K562 (cell line): ENCODE measurements around the gene CDC37. TPM values are rescaled to one million over a fixed set of nuclear protein-coding genes. Genes with fewer than 3 reads are reported as not detected.

Source experiments
- ASH1L ChIP-seq: fragments of 450-650 bp; IDR thresholded peaks from 2 replicates; pipeline ENCODE4 v1.6.1; 2018; ENCODE audit warnings: borderline replicate concordance, mild to moderate bottlenecking, low read depth; ENCODE audit not compliant: partially characterized antibody
- BDP1 ChIP-seq: IDR thresholded peaks from 3 replicates; pipeline ENCODE4 v1.6.1; 2011; ENCODE audit not compliant: insufficient read length, insufficient read depth
- BRF1 ChIP-seq: IDR thresholded peaks from 3 replicates; pipeline ENCODE4 v1.6.1; 2011; ENCODE audit warnings: borderline replicate concordance, mild to moderate bottlenecking; ENCODE audit not compliant: insufficient read length; ENCODE audit errors: extremely low read depth
- ELF1 ChIP-seq: fragments of 200-800 bp; sonication (Bioruptor generic); IDR thresholded peaks from 2 replicates; pipeline ENCODE4 v1.6.1; 2016; ENCODE audit warnings: missing genetic modification characterization, missing compliant biosample characterization
- ELF2 ChIP-seq: fragments of 250-450 bp; sonication (Bioruptor Pico); IDR thresholded peaks from 2 replicates; pipeline ENCODE4 v1.5.0; 2021; ENCODE audit warnings: mild to moderate bottlenecking
- HMGXB4 ChIP-seq: sonication (generic); formaldehyde crosslinking; IDR thresholded peaks from 2 replicates; pipeline ENCODE4 v1.8.1; 2023; ENCODE audit warnings: mild to moderate bottlenecking, missing genetic modification reagents
- MAZ ChIP-seq, 2 experiments: fragments of 450-650 bp in 1 of 2; sonication (generic) in 1 of 2; formaldehyde crosslinking; IDR thresholded peaks in 1 of 2; conservative IDR thresholded peaks in 1 of 2; 2 replicates each; pipeline versions ENCODE4 v1.4.0 to v1.5.0; 2020; ENCODE audit warnings: mild to moderate bottlenecking in 1 of 2, missing genetic modification reagents in 1 of 2
- MXI1 ChIP-seq: IDR thresholded peaks from 2 replicates; pipeline ENCODE4 v1.6.1; 2011; ENCODE audit warnings: low read depth, mild to moderate bottlenecking, improper control_type of control experiment, low read length
- PHB2 ChIP-seq: fragments of 450-650 bp; IDR thresholded peaks from 2 replicates; pipeline ENCODE4 v1.6.1; 2017; ENCODE audit warnings: low read depth
- PTTG1 ChIP-seq: fragments of 450-650 bp; IDR thresholded peaks from 2 replicates; pipeline ENCODE4 v1.6.1; 2016; ENCODE audit warnings: low read depth, mild to moderate bottlenecking, missing genetic modification characterization, missing compliant biosample characterization
- PURB ChIP-seq: sonication (generic); formaldehyde crosslinking; IDR thresholded peaks from 2 replicates; pipeline ENCODE4 v1.9.0; 2021; ENCODE audit warnings: low read depth, mild to moderate bottlenecking, missing genetic modification reagents
- RBM15 ChIP-seq: fragments of 200-400 bp; formaldehyde crosslinking; IDR thresholded peaks from 2 replicates; pipeline ENCODE4 v1.6.1; 2018; ENCODE audit warnings: mild to moderate bottlenecking, low read length, moderate library complexity; ENCODE audit not compliant: insufficient read depth
- SIX5 ChIP-seq, 2 experiments: IDR thresholded peaks; 2 replicates each; pipeline ENCODE4 v1.6.1; 2011; ENCODE audit warnings: low read length in 2 of 2, borderline replicate concordance in 1 of 2, low read depth in 1 of 2, mild to moderate bottlenecking in 1 of 2, moderate library complexity in 1 of 2; ENCODE audit not compliant: insufficient read depth in 1 of 2
- SUPT5H ChIP-seq: fragments of 450-650 bp; IDR thresholded peaks from 2 replicates; pipeline ENCODE4 v1.6.1; 2016
- TBL1XR1 ChIP-seq, 2 experiments: IDR thresholded peaks; 2 replicates each; pipeline ENCODE4 v1.6.1; 2012; ENCODE audit warnings: improper control_type of control experiment in 2 of 2, low read length in 2 of 2, mild to moderate bottlenecking in 1 of 2
- ZNF239 ChIP-seq: fragments of 250-450 bp; sonication (Bioruptor Pico); IDR thresholded peaks from 2 replicates; pipeline ENCODE4 v1.4.0; 2020; ENCODE audit warnings: mild to moderate bottlenecking
- ZNF280B ChIP-seq: fragments of 250-450 bp; sonication (Bioruptor Pico); IDR thresholded peaks from 2 replicates; pipeline ENCODE4 v1.5.1; 2021; ENCODE audit warnings: mild to moderate bottlenecking
- ZNF316 ChIP-seq: fragments of 450-650 bp; IDR thresholded peaks from 2 replicates; pipeline ENCODE4 v1.6.1; 2016
- polyA plus RNA-seq, 8 experiments: library from polyadenylated mRNA; depleted of rRNA in 4 of 8; stranded (reverse) in 5 of 8; unstranded in 3 of 8; fragments of >200 nt; fragmentation: Nextera tagmentation in 2 of 8; fragmentation: Illumina TruSeq in 1 of 8; extraction: Ambion mirVana in 2 of 8; extraction: Trizol in 1 of 8; gene quantifications; 2 replicates each; pipeline versions ENCODE4 v1.2.1 to v1.2.3, GENCODE V29; 2011 to 2014; ENCODE audit warnings: inconsistent platforms in 1 of 8, missing spikeins in 1 of 8
- total RNA-seq, 7 experiments: library from RNA; depleted of rRNA in 6 of 7; stranded (reverse); fragments of >200 nt in 6 of 7; fragmentation: Illumina TruSeq in 2 of 7; extraction: Trizol in 2 of 7; gene quantifications; 2 replicates each; pipeline versions ENCODE4 v1.2.1 to v1.2.3, GENCODE V29; 2011 to 2021; ENCODE audit warnings: low replicate concordance in 1 of 7

CDC37 gene
- total and polyA plus RNA-seq, 9 of the 15 experiments (the other 6 are each of a cell fraction or from before 2014, with no cell fraction given): 6.6 to 538 (median 227) TPM

GRCh38 chr19:10380313-10381102 is 22.8 kb downstream of the CDC37 start, which contains the start of gene TYK2 (continued):
- 0 out of 4 replicates have a peak, but pooled peaks of 1 of the 2 experiments have one; percentile 38 for TF ChIP-seq TBL1XR1 (IDR thresholded peaks at IDR 0.05; ENCODE audit: low read length in 2 of 2)
- no peak for TF ChIP-seq MXI1
- TF ChIP-seq BRF1: no peak
- no peak for TF ChIP-seq ZNF239
- peak; percentile 97 for TF ChIP-seq SUPT5H
- TF ChIP-seq ASH1L: peak; percentile 99
- peak; percentile 82 to 84 for TF ChIP-seq MAZ (CRISPR knock-in tag; conservative IDR thresholded peaks at IDR 0.05 in 1 of 2, IDR thresholded peaks at IDR 0.05 in 1 of 2)
- peak; percentile 4; the same call in 1 of the 2 replicates for TF ChIP-seq ELF2 (CRISPR knock-in tag)
- TF ChIP-seq ZNF316: peak; percentile 93
- no peak for TF ChIP-seq SIX5 (IDR thresholded peaks at IDR 0.05; ENCODE audit: borderline replicate concordance in 1 of 2, insufficient read depth in 1 of 2, low read depth in 1 of 2, low read length in 2 of 2)
- no peak for TF ChIP-seq PTTG1 (tag)
- no peak for TF ChIP-seq BDP1
- TF ChIP-seq HMGXB4 (CRISPR knock-in tag): no peak
- TF ChIP-seq ELF1 (tag): peak; percentile 75
- TF ChIP-seq RBM15: no peak
- no peak for TF ChIP-seq PHB2
- TF ChIP-seq PURB (CRISPR knock-in tag): no peak
- TF ChIP-seq ZNF280B (CRISPR knock-in tag): no peak
